ENCODE data around the gene LZTS3. TPM values are rescaled to one million over a fixed set of nuclear protein-coding genes. Genes with fewer than 3 reads are reported as not detected.
A peak's percentile ranks its signal among the peaks of the same experiment; 100 is the strongest.

LZTS3 gene
- total and polyA plus RNA-seq, 2 of the 13 experiments (the other 11 are each of a cell fraction or from before 2014, with no cell fraction given) = 10.1 to 31.3 TPM

GRCh38 chr20:3173610-3174441 lies 477 bp upstream of the LZTS3 start (continued):
- TF ChIP-seq STAT6 (CRISPR knock-in tag; IDR thresholded peaks at IDR 0.05; ENCODE audit: borderline replicate concordance) (no peak; the same call in 1 of the 2 replicates), ZNF205 (CRISPR knock-in tag; IDR thresholded peaks at IDR 0.05) (peak; percentile 99), ZFY (CRISPR knock-in tag; IDR thresholded peaks at IDR 0.05) (peak; percentile 84), ELF4 (CRISPR knock-in tag; IDR thresholded peaks at IDR 0.05; ENCODE audit: borderline replicate concordance) (no peak), ZBTB1 (CRISPR knock-in tag; IDR thresholded peaks at IDR 0.05; ENCODE audit: borderline replicate concordance) (peak; percentile 46; the same call in 1 of the 2 replicates), ZNF710 (CRISPR knock-in tag; IDR thresholded peaks at IDR 0.05; ENCODE audit: borderline replicate concordance) (no peak; the same call in none of the 2 replicates), HMGA1 (CRISPR knock-in tag; conservative IDR thresholded peaks at IDR 0.05) (no peak), MED1 (CRISPR knock-in tag; IDR thresholded peaks at IDR 0.05) (peak; percentile 84), ZBTB26 (CRISPR knock-in tag; IDR thresholded peaks at IDR 0.05; ENCODE audit: borderline replicate concordance) (peak; percentile 64; the same call in 1 of the 2 replicates), MAFK (conservative IDR thresholded peaks at IDR 0.05 in 1 of 2, IDR thresholded peaks at IDR 0.05 in 1 of 2; ENCODE audit: low read length in 2 of 2) (0 out of 4 replicates have a peak, but pooled peaks of 1 of the 2 experiments have one; percentile 21), MIER2 (CRISPR knock-in tag; IDR thresholded peaks at IDR 0.05) (peak; percentile 55; the same call in 1 of the 2 replicates), CENPX (CRISPR knock-in tag; IDR thresholded peaks at IDR 0.05) (no peak), KLF16 (CRISPR knock-in tag; IDR thresholded peaks at IDR 0.05) (peak in 1 of 2 experiments; percentile 93; a peak in 3 of 4 replicates), ZNF775 (CRISPR knock-in tag; IDR thresholded peaks at IDR 0.05; ENCODE audit: borderline replicate concordance) (no peak), MAFG (CRISPR knock-in tag; IDR thresholded peaks at IDR 0.05) (no peak), ZNF841 (CRISPR knock-in tag; IDR thresholded peaks at IDR 0.05; ENCODE audit: borderline replicate concordance) (0 out of 2 replicates have a peak, but pooled peaks have one; percentile 51), CEBPB (IDR thresholded peaks at IDR 0.05; ENCODE audit: borderline replicate concordance, low read depth, low read length) (no peak), ZC3H13 (CRISPR knock-in tag; IDR thresholded peaks at IDR 0.05) (peak; percentile 99), ZNF446 (CRISPR knock-in tag; IDR thresholded peaks at IDR 0.05) (peak; percentile 98), ZMYM2 (CRISPR knock-in tag; IDR thresholded peaks at IDR 0.05) (peak; percentile 96), WIZ (CRISPR knock-in tag; IDR thresholded peaks at IDR 0.05) (peak; percentile 89; the same call in 1 of the 2 replicates), KDM6A (CRISPR knock-in tag; IDR thresholded peaks at IDR 0.05; ENCODE audit: low read depth) (peak; percentile 41), NFKB2 (CRISPR knock-in tag; IDR thresholded peaks at IDR 0.05; ENCODE audit: borderline replicate concordance) (peak; percentile 98; the same call in 1 of the 2 replicates)
